Activated CD4-positive, alpha-beta T cell treated with anti-CD3 and anti-CD28 coated beads, Interleukin-2, Interleukin-4, amounts not matched to agents 100 ng/mL and 50 ng/mL, durations not matched to agents 16 hours and 8 hours (primary cell): ENCODE results near the gene CYP27C1.
"Not testable (repeated sequence)": the region's sequence is repeated elsewhere in the genome, so short reads cannot be mapped to it uniquely, and the experiment has no call there.

Experiments
- DNase-seq: peaks from one replicate; pipeline ENCODE4 v3.0.0-alpha.2; 2020; ENCODE audit warnings: low spot score

CYP27C1 gene

DNA sequence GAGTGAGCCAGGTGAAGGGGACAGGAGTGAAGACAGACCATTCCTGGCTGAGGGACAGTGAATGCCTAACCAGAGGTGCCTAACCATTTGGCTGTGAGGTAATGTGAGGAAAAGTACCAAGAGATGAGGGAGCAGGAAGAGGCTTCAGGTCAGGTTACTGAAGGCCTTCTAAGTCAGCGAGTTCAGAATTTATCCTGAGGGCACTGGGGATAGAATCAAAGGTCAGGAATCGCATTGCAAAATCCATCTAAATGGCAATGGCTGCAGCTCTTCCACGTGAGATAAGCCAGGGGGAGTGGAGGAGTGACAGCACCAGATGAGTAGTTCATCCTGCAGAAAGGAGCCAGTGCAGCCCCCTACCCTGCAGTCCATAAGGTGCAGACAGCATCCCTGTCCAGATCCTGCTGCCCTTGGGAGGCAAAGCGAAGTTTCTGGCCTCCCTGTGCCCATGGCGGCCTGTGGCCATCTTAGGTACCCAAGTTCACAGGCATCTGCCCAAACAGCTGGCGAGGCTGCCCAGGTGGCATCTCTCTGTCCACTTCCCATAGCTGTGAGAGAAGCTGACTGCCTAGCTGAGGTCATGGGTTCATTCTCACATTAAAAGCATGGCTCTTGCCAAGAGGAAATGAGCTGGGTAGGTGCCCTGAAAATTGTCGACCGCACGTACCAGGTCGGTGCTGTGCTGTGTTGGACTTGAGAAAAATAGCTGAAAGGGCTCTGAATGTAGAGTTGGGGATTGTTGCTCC, 49.5 kb downstream of the CYP27C1 start:
- DNase-seq: no peak

DNA sequence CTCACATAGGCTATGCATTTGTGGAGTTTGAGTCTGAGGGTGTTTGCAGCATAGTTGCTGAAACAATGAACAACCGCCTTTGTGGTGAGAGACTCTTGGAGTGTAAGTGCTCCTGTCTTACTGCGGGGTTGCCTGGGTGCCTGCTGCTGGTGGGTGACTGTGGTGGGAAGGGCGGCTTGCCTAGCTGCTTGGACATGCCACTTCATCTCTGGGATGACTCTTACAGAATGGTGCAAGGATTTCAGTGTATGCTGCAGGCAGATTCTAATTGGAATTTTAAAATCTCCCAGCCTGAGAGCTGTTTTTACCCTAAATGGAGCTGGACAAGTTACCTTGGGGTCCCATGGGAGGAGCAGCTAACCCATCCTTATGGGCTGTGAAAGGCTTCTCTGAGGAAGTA, 50.1 kb downstream of the CYP27C1 start:
- DNase-seq: no peak

DNA sequence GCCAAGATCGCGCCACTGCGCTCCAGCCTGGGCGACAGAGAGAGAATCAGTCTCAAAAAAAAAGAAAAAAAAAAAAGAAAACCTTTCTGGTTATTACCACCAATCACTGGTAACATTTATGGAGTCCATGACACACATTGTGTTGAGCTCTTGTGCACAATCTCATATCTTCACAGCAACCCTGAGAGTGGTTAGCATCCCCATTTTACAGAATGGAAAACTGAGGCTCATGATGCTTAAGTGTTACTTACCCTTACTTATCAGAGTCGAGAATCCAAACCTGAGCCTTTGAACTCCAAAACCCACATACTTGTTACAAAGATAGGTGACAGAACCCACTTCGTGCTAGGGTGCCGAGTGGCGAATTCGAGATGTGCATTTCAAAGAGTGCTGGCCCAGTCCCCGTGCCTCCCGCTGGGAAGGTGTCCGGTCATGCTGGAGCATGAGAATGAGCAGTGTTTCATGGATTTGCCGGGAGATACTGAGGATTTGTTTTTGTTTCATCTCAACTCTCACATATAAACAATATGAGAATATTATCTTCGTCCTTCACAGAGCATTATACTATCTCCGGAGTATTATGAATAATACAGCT, 50.9 kb downstream of the CYP27C1 start:
- no peak for DNase-seq

DNA sequence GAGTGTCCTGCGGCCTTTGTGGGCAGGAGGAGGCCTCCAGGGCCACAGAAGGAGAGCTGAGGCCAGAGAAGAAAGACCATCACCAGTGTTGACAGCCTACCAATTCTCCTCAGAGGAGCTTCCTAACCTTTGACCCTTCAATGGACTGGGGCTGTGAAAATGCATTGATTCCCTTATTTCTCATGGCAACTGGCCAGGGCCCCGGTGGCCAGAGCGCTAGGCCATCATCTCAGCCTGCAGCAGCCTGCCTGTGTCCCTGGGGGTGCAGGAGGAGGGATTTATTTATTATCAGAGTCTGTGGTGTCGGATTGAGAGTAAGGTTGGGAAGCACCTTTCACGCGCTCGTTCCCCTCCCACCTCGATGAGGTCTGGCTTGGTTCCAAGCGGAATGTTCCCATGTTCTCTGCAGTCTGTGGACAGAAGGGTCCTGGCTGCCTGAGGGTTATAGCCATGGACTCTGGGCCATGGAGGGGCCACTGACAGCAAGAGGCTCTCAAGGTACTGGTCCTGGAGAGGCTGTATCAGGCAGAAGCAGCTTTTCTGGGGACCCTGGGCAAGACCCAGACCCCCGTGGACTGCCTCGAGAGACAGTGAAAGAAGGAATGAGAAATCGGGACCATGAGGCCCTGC, 53.8 kb downstream of the CYP27C1 start:
- DNase-seq: no peak

DNA sequence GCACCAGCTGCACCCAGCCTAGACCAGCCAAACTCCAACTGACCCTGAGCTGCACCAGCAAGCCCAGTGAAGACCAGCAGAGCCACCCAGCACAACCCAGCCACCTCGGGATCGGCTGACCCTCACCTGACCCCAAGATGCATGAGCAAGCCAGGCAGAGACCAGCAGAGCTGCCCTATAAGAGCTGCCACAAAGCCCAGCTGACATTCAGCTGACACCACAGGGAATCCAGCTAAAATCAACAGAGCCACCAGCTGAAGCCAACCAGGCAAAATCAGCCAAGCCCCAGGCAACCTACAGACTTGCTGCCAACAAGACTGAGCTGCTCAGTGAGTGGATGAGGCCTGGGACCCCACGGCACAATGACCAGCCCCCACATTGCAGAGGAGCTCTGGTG, 54.6 kb downstream of the CYP27C1 start:
- no peak for DNase-seq

DNA sequence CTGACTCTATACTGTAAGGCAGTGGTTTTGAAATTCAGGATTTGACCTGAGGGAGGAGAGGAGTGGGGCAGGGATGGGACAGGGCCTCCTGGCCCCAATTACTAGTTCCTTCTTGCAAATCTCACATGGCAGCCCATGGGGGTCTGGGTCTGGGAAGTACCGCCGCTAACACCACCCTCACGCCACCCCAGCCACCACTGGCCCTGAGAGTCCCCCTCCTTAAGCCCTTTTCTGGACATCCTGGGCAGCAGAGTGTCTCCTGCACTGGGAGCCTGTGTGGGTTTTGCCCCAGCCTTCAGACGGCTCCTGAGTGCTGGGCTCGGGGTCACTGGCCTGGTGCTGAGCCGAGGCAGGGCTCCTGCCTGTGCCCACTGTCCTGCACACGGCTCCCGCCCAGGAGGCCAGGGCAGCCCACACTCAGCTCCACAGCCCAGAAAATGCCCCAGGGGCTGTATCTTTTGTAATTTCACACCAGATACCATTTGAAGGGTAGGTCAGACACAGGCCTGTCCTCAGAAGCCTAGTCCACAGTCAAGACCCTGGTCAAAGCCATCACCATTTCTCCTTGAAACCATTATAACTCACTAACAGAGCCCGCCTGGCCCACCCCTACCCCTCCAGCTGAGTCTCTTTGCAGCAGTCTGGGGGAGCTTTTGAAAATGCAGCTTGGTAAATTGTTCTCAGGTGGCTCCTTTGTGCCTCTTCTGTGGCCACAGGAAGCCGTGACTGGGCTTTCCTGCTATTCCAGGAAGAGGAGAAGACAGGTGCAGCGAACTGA, 55.1 kb downstream of the CYP27C1 start:
- no peak for DNase-seq

DNA sequence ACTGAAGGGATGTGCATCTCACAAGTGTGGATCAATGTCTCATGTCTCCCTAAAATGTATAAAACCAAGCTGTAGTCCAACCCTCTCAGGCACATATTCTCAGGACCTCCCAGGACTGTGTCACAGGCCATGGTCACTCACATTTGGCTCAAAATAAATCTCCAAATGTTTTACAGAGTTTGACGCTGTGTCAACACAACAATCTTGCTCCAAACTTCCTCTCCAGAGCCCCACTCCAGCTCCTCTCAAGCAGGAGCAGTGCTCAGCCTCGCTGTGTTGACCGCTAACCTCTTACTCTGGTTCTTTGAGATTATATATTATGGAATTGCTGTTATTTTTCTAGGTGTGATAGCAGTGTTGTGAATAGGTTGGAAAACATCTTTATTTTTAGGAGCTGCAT, 56.2 kb downstream of the CYP27C1 start:
- no peak for DNase-seq

DNA sequence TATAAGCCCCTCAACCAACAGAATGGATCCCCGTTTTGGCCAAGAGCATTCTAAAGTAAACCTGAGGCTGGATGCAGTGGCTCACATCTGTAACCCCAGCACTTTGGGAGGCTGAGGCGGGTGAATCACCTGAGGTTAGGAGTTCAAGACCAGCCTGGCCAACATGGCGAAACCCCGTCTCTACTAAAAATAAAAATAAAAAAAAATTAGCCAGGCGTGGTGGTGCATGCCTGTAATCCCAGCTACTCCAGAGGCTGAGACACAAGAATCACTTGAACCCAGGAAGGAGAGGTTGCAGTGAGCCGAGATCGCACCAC, 57.1 kb downstream of the CYP27C1 start:
- not testable (repeated sequence) for DNase-seq

DNA sequence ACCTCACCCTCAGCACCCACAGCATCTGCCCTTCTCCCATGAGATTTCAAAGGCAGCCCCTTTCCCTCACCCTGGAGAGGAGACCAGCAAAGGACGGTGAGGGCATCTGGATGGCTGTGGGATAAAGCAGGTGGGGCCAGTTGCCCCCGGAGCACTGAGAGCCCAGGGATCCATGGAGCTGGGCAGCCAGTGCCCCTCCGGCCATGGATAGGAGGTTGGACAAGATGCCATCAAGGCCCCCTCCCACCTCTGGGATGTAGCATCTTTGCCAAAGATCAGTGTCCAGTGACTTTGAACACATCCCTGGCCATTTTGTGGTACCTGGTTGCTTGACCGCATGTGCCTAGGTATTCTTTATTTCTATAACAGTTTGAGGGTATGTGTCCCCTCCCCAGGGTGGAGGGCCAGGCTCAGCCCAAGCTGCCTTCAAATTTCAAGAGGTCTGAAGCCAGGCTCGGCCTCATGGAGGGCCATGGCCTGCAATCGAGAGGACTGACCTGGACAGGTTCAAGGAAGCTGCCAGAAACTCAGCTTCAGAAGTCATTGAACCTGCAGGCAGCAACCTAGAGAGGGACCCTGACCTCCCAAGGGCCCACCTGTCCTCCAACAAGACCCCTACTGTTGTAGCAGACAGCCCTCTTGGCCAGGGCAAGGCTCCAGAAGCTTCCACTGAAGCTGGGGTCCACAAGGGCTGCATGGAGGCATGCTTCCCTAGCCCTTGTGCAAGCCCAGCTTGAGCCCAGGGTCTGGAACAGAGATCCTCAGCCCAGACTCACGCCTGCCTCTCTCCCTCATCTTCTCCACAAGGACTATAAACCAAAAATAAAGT, 57.6 kb downstream of the CYP27C1 start:
- DNase-seq: no peak

DNA sequence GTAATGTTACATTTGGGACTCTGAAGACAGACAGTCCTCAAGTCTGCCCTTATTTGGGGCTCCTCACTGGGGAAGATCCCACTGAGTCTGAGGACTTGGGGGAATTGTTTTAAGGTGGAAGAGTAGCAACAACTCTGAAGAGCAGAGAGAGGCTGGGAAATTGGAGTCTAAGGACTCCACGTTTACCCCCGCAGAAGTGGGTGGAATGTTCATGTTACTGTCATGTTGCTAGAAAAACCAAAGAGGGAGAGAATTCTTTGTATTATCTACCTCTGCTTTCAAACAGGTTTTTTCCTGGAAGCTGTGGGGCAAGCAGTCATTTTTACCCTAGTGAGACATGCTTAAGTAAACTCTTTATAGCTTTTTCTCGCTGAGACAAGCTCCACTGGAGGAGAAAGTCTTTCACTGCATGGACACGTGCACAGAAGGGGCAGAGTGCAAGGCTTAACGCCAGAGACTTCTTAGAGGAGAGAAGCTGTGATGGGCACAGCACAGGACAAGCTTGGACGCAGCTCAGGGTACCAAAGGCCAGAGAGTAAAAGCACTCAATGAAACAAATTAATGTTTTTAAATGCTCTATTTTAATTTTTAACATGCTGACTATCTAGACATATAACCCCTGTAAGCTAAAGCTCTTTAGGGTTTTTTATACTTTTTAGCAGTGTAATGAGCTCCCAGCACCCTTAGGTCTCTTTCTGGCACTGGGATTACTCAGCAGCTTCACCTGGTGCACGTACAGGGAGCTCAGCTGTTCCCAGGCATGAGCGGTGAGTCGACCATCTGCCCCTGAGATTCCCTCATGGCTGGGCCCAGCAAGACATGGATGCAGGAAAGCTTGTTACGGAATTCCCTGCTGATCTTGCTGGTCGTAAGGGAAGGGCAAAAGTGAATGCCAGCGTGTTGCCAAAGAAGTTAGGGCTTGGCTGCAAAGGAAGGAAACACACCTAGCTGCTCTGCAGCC, 58.6 kb downstream of the CYP27C1 start:
- no peak for DNase-seq

DNA sequence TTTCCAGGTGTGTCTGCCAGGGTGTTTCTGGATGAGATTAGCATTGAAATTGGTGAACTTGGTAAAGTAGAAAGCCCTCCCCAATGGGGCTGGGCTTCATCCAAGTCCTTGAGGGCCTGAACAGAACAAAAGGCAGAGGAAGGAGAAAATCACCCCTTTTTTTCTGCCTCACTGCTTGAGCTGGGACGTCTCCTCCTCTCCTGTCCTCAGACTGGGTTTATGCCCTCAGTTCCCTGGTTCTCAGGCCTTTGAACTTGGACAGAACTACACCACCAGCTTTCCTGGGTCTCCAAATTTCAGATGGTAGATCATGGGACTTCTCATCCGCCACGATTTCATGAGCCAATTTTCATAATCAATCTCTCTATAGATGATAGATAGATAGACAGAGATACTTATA, 59.4 kb downstream of the CYP27C1 start:
- DNase-seq: no peak

DNA sequence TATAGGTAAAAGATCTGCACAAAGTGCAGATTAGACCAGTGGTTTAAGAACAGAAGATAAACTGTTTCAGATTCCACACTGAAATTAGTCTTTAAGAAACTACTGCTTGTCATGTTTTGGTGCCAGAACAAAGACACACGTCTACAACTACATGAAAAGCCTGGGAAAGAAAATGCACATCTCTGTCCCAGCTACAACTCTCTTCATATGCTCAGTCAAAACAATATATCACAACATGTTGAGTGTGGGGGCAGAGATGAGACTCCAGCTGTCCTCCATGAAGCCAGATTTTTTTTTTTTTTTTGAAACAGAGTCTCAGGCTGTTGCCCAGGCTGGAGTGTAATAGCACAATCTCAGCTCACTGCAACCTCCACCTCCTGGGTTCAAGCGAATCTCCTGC, 60.6 kb downstream of the CYP27C1 start:
- DNase-seq: no peak

DNA sequence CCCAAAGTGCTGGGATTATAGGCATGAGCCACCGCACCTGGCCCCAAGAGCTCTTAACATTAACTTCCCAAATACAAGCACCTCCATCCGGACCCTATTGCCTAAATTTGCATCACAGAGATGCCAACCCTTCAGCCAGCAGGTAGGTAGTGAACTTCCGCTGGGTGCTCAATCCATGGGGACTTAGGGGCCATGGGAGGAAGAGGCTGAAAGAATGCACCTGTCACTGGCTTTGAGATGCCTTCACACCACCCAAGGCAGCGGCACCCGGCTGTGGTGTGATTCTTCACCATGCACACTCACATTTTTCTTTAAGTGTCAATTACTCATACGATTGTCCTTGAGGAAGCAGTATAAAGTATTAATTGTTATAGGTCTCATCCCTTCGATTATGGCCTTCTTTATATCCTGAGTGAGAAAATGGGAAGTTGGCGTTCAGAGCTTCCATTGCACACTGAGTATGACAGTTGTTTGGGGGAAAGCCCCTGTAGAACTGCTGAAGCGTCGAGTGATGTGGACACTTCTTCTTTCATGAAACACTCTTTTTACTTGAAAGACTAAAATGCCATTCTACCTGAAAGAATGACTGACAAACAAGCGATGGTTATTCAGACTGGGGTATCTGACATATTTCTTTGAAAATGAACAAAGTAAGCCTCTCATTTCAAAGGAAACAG, 61.3 kb downstream of the CYP27C1 start:
- no peak for DNase-seq

DNA sequence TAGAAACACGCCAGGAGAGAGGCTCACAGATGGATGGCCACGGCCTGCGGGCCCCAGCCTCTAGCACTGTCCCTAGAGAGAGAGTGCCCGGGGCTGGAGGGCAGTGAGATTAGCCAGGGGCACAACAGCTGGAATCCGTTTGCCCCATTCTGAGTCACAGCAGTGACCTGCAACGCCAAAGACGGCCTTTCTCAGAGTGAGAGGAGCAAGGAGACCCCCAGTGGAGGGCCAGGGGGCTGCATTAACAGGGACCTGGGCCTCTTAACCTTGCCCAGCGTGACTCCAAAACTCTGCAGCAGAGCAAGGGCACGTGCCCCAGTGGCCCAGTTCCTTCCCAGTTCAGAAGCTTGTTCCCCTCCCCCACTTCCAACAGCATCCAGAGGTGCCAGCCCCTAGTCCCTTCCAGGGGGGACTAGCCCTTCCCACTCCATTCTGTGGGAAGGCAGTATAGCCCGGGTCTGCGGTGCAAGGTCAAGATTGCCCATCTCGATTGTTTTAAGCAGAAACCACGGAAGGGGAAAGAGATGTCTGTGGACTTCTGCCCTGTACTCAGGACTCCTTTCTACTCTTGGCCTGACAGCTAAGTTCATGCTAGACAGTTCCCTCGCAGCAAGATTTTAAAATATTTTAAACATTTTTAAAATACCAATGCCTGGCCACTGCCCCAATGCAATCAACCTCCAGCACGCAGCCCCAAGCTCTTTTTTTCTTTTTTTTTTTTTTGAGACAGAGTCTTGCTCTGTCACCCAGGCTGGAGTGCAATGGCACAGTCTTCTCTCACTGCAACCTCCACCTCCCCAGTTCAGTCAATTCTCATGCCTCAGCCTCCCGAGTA, 62.2 kb downstream of the CYP27C1 start:
- DNase-seq: no peak

DNA sequence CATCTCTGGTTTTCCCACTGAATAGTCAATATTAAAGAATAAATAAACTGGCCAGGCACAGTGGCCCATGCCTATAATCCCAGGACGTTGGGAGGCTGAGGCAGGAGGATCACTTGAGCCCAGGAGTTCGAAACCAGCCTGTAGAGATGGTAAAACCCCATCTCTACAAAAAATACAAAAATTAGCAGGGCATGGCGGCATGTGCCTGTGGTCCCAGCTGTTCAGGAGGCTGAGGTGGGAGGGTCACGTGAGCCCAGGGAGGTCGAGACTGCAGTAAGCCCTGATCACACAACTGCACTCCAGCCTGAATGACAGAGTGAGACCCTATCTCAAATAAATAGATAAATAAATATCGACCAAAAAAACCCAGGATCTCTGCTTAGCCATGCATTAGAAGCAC, 63.0 kb downstream of the CYP27C1 start:
- DNase-seq: no peak

DNA sequence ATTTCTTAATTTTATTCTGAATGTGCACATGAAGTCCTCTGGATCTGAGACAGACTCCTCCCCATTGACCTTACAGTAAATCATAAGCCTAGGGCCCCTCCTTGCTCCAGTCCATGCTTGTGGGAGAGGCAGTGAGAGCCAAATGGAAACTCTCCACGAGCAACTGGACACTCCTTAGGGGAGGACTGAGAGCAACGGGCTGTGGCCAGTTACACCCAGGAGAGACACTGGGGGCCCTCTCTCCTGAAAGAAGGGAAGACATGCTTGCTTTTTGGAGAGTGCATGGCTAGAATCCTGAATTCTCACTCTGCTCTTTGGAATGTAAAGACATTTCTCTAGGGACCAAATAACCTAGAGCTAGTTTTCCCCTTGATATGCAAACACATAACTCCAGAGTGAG, 64.2 kb downstream of the CYP27C1 start:
- DNase-seq: no peak

DNA sequence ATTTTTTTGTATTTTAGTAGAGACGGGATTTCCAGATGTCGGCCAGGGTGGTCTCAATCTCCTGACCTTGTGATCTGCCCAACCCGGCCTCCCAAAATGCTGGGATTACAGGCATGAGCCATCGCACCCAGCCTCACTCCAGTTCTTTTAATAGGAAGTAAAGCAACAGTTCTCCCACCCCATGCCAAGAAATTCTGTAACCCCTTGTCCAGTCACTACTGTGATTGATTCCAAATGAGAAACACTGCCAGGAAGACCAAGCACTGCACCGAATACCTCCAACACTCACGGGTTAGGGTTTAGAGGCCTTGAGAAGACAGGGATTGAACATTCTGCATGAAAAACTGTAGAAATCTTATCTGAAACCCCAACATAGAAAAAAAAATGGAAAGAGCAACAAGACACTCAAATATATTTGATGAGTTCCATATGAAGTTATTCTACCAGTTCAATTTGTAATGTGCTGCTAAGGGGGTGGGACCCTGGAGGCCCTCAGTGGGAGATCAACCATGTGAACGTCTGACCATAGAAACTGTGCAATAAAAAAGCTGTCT, 65.0 kb downstream of the CYP27C1 start:
- no peak for DNase-seq

DNA sequence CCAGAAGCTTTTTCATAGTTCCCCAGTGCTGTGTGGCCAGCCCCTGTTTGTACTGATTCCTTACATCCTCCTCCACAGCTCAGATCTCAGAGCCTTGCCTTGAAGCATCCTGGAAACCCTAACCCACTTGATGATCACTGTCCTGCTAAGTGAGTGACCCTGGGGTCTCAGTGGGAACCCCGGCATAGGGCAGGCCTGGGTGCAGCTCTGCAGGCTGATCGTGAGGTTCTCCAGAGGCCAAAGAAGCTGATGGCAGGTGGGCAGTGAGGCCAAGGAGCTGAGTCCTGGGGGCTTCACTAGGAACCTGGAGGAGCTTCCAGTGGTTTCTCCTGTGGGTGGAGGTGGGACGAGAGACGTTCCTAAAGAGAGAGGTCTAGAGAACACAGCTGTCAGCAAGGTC, 65.7 kb downstream of the CYP27C1 start:
- DNase-seq: no peak

DNA sequence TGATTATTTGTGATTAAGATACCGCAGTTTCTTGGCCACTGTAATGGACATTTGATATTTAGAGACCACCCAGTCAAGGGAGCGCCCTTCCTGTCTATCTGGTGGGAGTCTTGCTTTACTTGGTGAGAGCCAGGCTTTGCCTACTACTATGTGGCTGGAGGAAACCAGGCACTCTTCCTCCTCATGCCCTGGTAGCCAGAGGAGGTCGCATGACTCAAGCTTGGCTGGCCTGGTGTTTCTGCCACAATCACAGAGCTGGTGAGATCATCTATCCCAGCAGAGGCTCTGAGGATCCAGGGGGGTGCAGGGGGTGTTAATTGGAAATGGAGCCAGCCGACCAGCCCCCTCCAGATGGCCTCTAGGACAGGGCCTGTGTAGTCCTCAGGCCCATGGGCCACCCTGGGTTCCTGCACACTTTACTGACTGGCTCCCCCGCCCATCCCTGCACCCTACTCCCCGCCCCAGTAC, 66.4 kb downstream of the CYP27C1 start:
- DNase-seq: no peak
